Raji (cell line): ENCODE measurements around the gene TRIO.

Experiments
- POLR2A ChIP-seq: IDR thresholded peaks from 2 replicates; pipeline ENCODE4 v1.6.1; 2011; ENCODE audit warnings: low read depth, low read length, control low read depth; ENCODE audit not compliant: insufficient read depth

TRIO gene

GRCh38 chr5:14490309-14490711 is 347.2 kb downstream of the TRIO start:
- no peak for TF ChIP-seq POLR2A

GRCh38 chr5:14491015-14491915 is 348.1 kb downstream of the TRIO start:
- no peak for TF ChIP-seq POLR2A

- no peak for TF ChIP-seq POLR2A
Measured at GRCh38 chr5:14492331-14492964, 349.3 kb downstream of the TRIO start.

GRCh38 chr5:14495301-14495700 is 352.2 kb downstream of the TRIO start:
- TF ChIP-seq POLR2A: no peak

GRCh38 chr5:14497311-14497710 is 354.2 kb downstream of the TRIO start:
- TF ChIP-seq POLR2A: no peak

GRCh38 chr5:14501353-14502293 is 358.5 kb downstream of the TRIO start:
- no peak for TF ChIP-seq POLR2A

GRCh38 chr5:14502294-14502690 is 359.1 kb downstream of the TRIO start:
- no peak for TF ChIP-seq POLR2A

- no peak for TF ChIP-seq POLR2A
Measured at GRCh38 chr5:14503017-14503680, 360.0 kb downstream of the TRIO start.

GRCh38 chr5:14503681-14504331 is 360.7 kb downstream of the TRIO start:
- TF ChIP-seq POLR2A: no peak

- TF ChIP-seq POLR2A: no peak
Measured at GRCh38 chr5:14504332-14504727, 361.2 kb downstream of the TRIO start.

- TF ChIP-seq POLR2A: no peak
Measured at GRCh38 chr5:14504816-14505215, 361.7 kb downstream of the TRIO start.

- no peak for TF ChIP-seq POLR2A
Measured at GRCh38 chr5:14505310-14506139, 362.4 kb downstream of the TRIO start.

- no peak for TF ChIP-seq POLR2A
Measured at GRCh38 chr5:14506140-14506538, 363.0 kb downstream of the TRIO start.
